IMR-90 (cell line): Measurements from ENCODE around the gene PTCD2. TPM values are rescaled to one million over a fixed set of nuclear protein-coding genes. Genes with fewer than 3 reads are reported as not detected.

ENCODE experiments used
- ATAC-seq: fragments of 200-7000 bp; cut with Tn5 transposase; 2 replicates; pipeline ENCODE4 v1.9.1; 2020; ENCODE audit warnings: low read depth, mild to moderate bottlenecking, moderate library complexity
- BruUV-seq: library from RNA; stranded (reverse); fragments of 400-500 nt; replicated peaks from 2 replicates; lab custom pipeline; 2021; lab: Mats Ljungman, UMichigan
- CTCF ChIA-PET: fragments of 300-600 bp; formaldehyde crosslinking; extraction: SDS; loops from one replicate; lab custom pipeline; 2021; ENCODE audit warnings: antibody characterized with exemption; lab: Yijun Ruan, JAX
- POLR2A ChIA-PET: fragments of 300-600 bp; sonication (Branson Sonifier 250); formaldehyde crosslinking; loops from one replicate; lab custom pipeline; 2022; ENCODE audit warnings: antibody characterized with exemption; ENCODE audit not compliant: unreplicated experiment; lab: Charles Lee
- DNase-seq: peaks from one replicate; pipeline ENCODE4 v3.0.0; 2013
- H2AFZ ChIP-seq: replicated peaks from 2 replicates; pipeline ENCODE3; 2013; ENCODE audit warnings: low read length, mild to moderate bottlenecking; ENCODE audit not compliant: poor library complexity
- H2AK5ac ChIP-seq: 2 replicates; pipeline ENCODE4 v1.6.1; 2013; ENCODE audit warnings: low read depth, low read length, inconsistent platforms
- H2AK9ac ChIP-seq: replicated peaks from 2 replicates; pipeline ENCODE3; 2013; ENCODE audit warnings: mild to moderate bottlenecking, low read depth, low read length, moderate library complexity; ENCODE audit not compliant: poor library complexity
- H2BK120ac ChIP-seq: 2 replicates; pipeline ENCODE4 v1.6.1; 2013; ENCODE audit warnings: low read depth, low read length, inconsistent platforms
- H2BK15ac ChIP-seq: 3 replicates; pipeline ENCODE4 v1.6.1; 2013; ENCODE audit warnings: low read depth, low read length, inconsistent platforms
- H2BK20ac ChIP-seq: 2 replicates; pipeline ENCODE4 v1.6.1; 2013; ENCODE audit warnings: low read depth, mild to moderate bottlenecking, inconsistent platforms, low read length, moderate library complexity
- H2BK5ac ChIP-seq: 2 replicates; pipeline ENCODE4 v1.6.1; 2013; ENCODE audit warnings: mild to moderate bottlenecking, low read depth, low read length, inconsistent platforms; ENCODE audit not compliant: poor library complexity, severe bottlenecking
- H3K14ac ChIP-seq: replicated peaks from 2 replicates; pipeline ENCODE4 v1.6.1; 2013; ENCODE audit warnings: low read depth, low read length, inconsistent platforms
- H3K18ac ChIP-seq: 2 replicates; pipeline ENCODE4 v1.6.1; 2013; ENCODE audit warnings: low read depth, low read length, control low read depth
- H3K23ac ChIP-seq: 2 replicates; pipeline ENCODE4 v1.6.1; 2013; ENCODE audit warnings: low read depth, low read length, inconsistent platforms
- H3K27ac ChIP-seq: 2 replicates; pipeline ENCODE4 v1.5.1; 2013; ENCODE audit warnings: mild to moderate bottlenecking, control low read depth, low read length; ENCODE audit not compliant: insufficient read depth
- H3K27me3 ChIP-seq: 2 replicates; pipeline ENCODE4 v1.6.1; 2013; ENCODE audit warnings: low read length; ENCODE audit not compliant: control insufficient read depth, insufficient read depth
- H3K36me3 ChIP-seq: 2 replicates; pipeline ENCODE4 v1.6.1; 2013; ENCODE audit warnings: low read length, mixed read lengths; ENCODE audit not compliant: control insufficient read depth, insufficient read depth
- H3K4ac ChIP-seq: 2 replicates; pipeline ENCODE4 v1.6.1; 2013; ENCODE audit warnings: low read depth, low read length, inconsistent platforms
- H3K4me1 ChIP-seq: 2 replicates; pipeline ENCODE4 v1.6.1; 2013; ENCODE audit warnings: low read length, mixed read lengths; ENCODE audit not compliant: control insufficient read depth, insufficient read depth
- H3K4me2 ChIP-seq: 2 replicates; pipeline ENCODE4 v1.6.1; 2013; ENCODE audit warnings: low read depth, mild to moderate bottlenecking, control low read depth, low read length, moderate library complexity
- H3K4me3 ChIP-seq: 2 replicates; pipeline ENCODE4 v1.5.1; 2013; ENCODE audit warnings: low read depth, mild to moderate bottlenecking, control low read depth, low read length, moderate library complexity; ENCODE audit not compliant: insufficient read depth
- H3K56ac ChIP-seq: 2 replicates; pipeline ENCODE4 v1.6.1; 2013; ENCODE audit warnings: low read length, inconsistent platforms; ENCODE audit not compliant: insufficient read depth; ENCODE audit errors: extremely low read depth
- H3K79me1 ChIP-seq, 2 experiments: 2 replicates each; pipeline ENCODE4 v1.6.1; 2013; ENCODE audit warnings: low read length in 2 of 2, inconsistent platforms in 1 of 2, low read depth in 1 of 2
- H3K9ac ChIP-seq: 2 replicates; pipeline ENCODE4 v1.6.1; 2013; ENCODE audit warnings: low read depth, low read length, control low read depth
- H3K9me1 ChIP-seq: 2 replicates; pipeline ENCODE4 v1.6.1; 2013; ENCODE audit warnings: low read length, inconsistent platforms; ENCODE audit not compliant: insufficient read depth
- H3K9me3 ChIP-seq: 2 replicates; pipeline ENCODE4 v1.6.1; 2013; ENCODE audit warnings: low read length; ENCODE audit not compliant: control insufficient read depth, insufficient read depth
- H4K20me1 ChIP-seq: 2 replicates; pipeline ENCODE4 v1.6.1; 2013; ENCODE audit warnings: low read length, inconsistent platforms; ENCODE audit not compliant: insufficient read depth
- H4K5ac ChIP-seq: 2 replicates; pipeline ENCODE4 v1.6.1; 2013; ENCODE audit warnings: mild to moderate bottlenecking, low read depth, low read length, control low read depth
- H4K8ac ChIP-seq, 2 experiments: 2 replicates each; pipeline ENCODE4 v1.6.1; 2013; ENCODE audit warnings: low read depth in 2 of 2, low read length in 2 of 2, control low read depth in 1 of 2, inconsistent platforms in 1 of 2
- H4K91ac ChIP-seq: 2 replicates; pipeline ENCODE4 v1.6.1; 2013; ENCODE audit warnings: low read depth, low read length, inconsistent platforms; ENCODE audit not compliant: insufficient read depth
- BHLHE40 ChIP-seq: fragments of 150-350 bp; IDR thresholded peaks from 2 replicates; pipeline ENCODE4 v1.6.1; 2016; ENCODE audit warnings: mild to moderate bottlenecking, low read depth, low read length
- CEBPB ChIP-seq: IDR thresholded peaks from 2 replicates; pipeline ENCODE4 v1.6.1; 2012; ENCODE audit warnings: low read depth, low read length, improper control_type of control experiment
- MAZ ChIP-seq: IDR thresholded peaks from 2 replicates; pipeline ENCODE4 v1.6.1; 2012; ENCODE audit warnings: low read depth, mild to moderate bottlenecking, low read length, improper control_type of control experiment, moderate library complexity, borderline replicate concordance
- MXI1 ChIP-seq: IDR thresholded peaks from 2 replicates; pipeline ENCODE4 v1.6.1; 2012; ENCODE audit warnings: low read depth, mild to moderate bottlenecking, low read length, moderate library complexity, borderline replicate concordance
- POLR2A ChIP-seq: IDR thresholded peaks from 2 replicates; pipeline ENCODE4 v1.6.1; 2012; ENCODE audit warnings: mild to moderate bottlenecking, low read depth, low read length
- RAD21 ChIP-seq: IDR thresholded peaks from 2 replicates; pipeline ENCODE4 v1.6.1; 2012; ENCODE audit warnings: low read length, improper control_type of control experiment
- RCOR1 ChIP-seq: IDR thresholded peaks from 2 replicates; pipeline ENCODE4 v1.6.1; 2012; ENCODE audit warnings: mild to moderate bottlenecking, low read length, improper control_type of control experiment; ENCODE audit not compliant: insufficient replicate concordance
- WGBS, 2 experiments: methylation state at CpG; one replicate each; pipeline versions ENCODE4 v1.1.5 to v1.1.7; 2013; ENCODE audit warnings: missing lambda C conversion rate in 2 of 2; ENCODE audit not compliant: insufficient read length in 1 of 2; ENCODE audit errors: extremely low coverage in 2 of 2; 5-methylcytosine and 5-hydroxymethylcytosine counted together
- dilution Hi-C: fragments of 300-500 bp; cut with HindIII; formaldehyde crosslinking; loops from one replicate; pipeline ENCODE4 v1.14.3; 2018; ENCODE audit warnings: low sequenced_read_pairs; ENCODE audit not compliant: unreplicated experiment
- in situ Hi-C: fragments of 300-500 bp; cut with MboI; formaldehyde crosslinking; loops from 3 replicates; pipeline ENCODE4 v1.14.3; 2019; ENCODE audit warnings: low sequenced_read_pairs, inconsistent platforms, mixed read lengths
- intact Hi-C: fragments of 100-400 bp; cut with micrococcal nuclease; formaldehyde crosslinking; loops from 2 replicates; pipeline ENCODE4 v1.10.0; 2022
- polyA plus RNA-seq, 3 experiments: library from polyadenylated mRNA; depleted of rRNA; stranded (reverse); fragments of >200 nt; gene quantifications; 2 replicates each; pipeline ENCODE4 v1.2.3, GENCODE V29; 2012; ENCODE audit warnings: low replicate concordance in 1 of 3
- total RNA-seq: library from RNA; depleted of rRNA; stranded (reverse); fragments of >200 nt; gene quantifications from 2 replicates; pipeline ENCODE4 v1.2.3, GENCODE V29; 2012

Gene PTCD2
- total and polyA plus RNA-seq, 2 of the 4 experiments (the other 2 are of a cell fraction) = 6.5 to 9.9 TPM

- no CpG with 5 or more reads among the region's 1 CpG for WGBS, 2 experiments
- intact Hi-C loops (loop anchor here (10.0 kb wide), 2 partner anchors 237 to 477 kb away; no protein-coding TSS in a partner anchor), in situ Hi-C loops (loop anchor here (5.0 to 25.0 kb wide), 2 partner anchors 144 to 449 kb away; partner anchors contain the start of genes TNPO1 and ZNF366), dilution Hi-C loops (no loop called here)
- H3K18ac ChIP-seq = no peak overlapping the region
- H3K14ac ChIP-seq = peak overlapping the region; percentile 77; the same call in 1 of the 2 replicates
- H3K36me3 ChIP-seq = no peaks in the 10 kb centered on the region
- H2BK5ac ChIP-seq = no peak overlapping the region
- peak overlapping the region; percentile 11; the same call in 1 of the 2 replicates for H3K4ac ChIP-seq
- H3K27me3 ChIP-seq = no peaks in the 10 kb centered on the region
- H2BK120ac ChIP-seq = peak overlapping the region; percentile 13; the same call in 1 of the 2 replicates
- no peak overlapping the region for H4K8ac ChIP-seq
- DNase-seq (no peak), ATAC-seq (no peak)
- BruUV-seq = no TSS peak
- no peaks in the 10 kb centered on the region for H3K9me3 ChIP-seq
- H2AK9ac ChIP-seq = no peak overlapping the region
- no peak overlapping the region for H2BK20ac ChIP-seq
- H4K20me1 ChIP-seq = no peaks in the 10 kb centered on the region
- H3K79me1 ChIP-seq = peaks cover 0 to 5% of the 10 kb centered on the region in 2 experiments; a peak in 2 of 4 replicates
- no peak overlapping the region for H3K56ac ChIP-seq
- H3K27ac ChIP-seq = no peak overlapping the region
- peaks cover 3% of the 10 kb centered on the region for H3K9me1 ChIP-seq
- no peak for TF ChIP-seq MXI1
- no peak for TF ChIP-seq CEBPB
- no peak for TF ChIP-seq POLR2A
- no peak for TF ChIP-seq RAD21
- TF ChIP-seq RCOR1 = no peak
- no peak for TF ChIP-seq BHLHE40
- TF ChIP-seq MAZ = no peak
- H3K4me1 ChIP-seq = peaks cover 7% of the 10 kb centered on the region
- ChIA-PET POLR2A (no interaction called here), CTCF (interaction anchor here (1.5 kb wide), 1 partner anchor 156 kb away, joined by 4 read pairs; no protein-coding TSS in a partner anchor)
- no peak overlapping the region for H2AK5ac ChIP-seq
- no peak overlapping the region for H4K91ac ChIP-seq
- H4K5ac ChIP-seq = no peak overlapping the region
- no peak overlapping the region for H2AFZ ChIP-seq
- no peak overlapping the region for H3K9ac ChIP-seq
- 0 out of 3 replicates have a peak overlapping the region, but pooled peaks have one; percentile 81 for H2BK15ac ChIP-seq
- H3K4me3 ChIP-seq = no peak overlapping the region
- no peak overlapping the region; the same call in 1 of the 2 replicates for H3K23ac ChIP-seq
- no peak overlapping the region for H3K4me2 ChIP-seq
Observed at GRCh38 chr5:72368271-72368670, 48.1 kb downstream of the PTCD2 start.
